Heart left ventricle (tissue), 16 donors: ENCODE measurements around the gene SSH2. TPM values are rescaled to one million over a fixed set of nuclear protein-coding genes. Genes with fewer than 3 reads are reported as not detected.

ENCODE experiments used
- ATAC-seq, 4 donors: fragments of 200-7000 bp; cut with Tn5 transposase; one replicate each; pipeline ENCODE4 v1.9.1; 2020 to 2022; ENCODE audit warnings: moderate library complexity in 4 of 4, mild to moderate bottlenecking in 3 of 4, moderate number of reproducible peaks in 1 of 4
- DNase-seq, 5 donors: peaks; one replicate each; pipeline ENCODE4 v3.0.0-alpha.2; 2020
- H3K27ac ChIP-seq, 12 donors: fragments of 200-600 bp; sonication (generic) in 4 of 12; one replicate each; pipeline versions ENCODE4 v1.5.0 to v1.8.0; 2016 to 2022; ENCODE audit warnings: mild to moderate bottlenecking in 2 of 12
- H3K27me3 ChIP-seq, 9 donors: fragments of 200-600 bp; sonication (generic) in 2 of 9; one replicate each; pipeline versions ENCODE4 v1.5.1 to v1.8.0; 2016 to 2022; ENCODE audit warnings: mild to moderate bottlenecking in 3 of 9
- H3K36me3 ChIP-seq, 9 donors: fragments of 200-600 bp; sonication (generic) in 2 of 9; one replicate each; pipeline versions ENCODE4 v1.5.0 to v1.8.0; 2018 to 2022; ENCODE audit warnings: mild to moderate bottlenecking in 2 of 9
- H3K4me1 ChIP-seq, 12 donors: fragments of 200-600 bp; sonication (generic) in 4 of 12; one replicate each; pipeline versions ENCODE4 v1.5.0 to v1.8.0; 2016 to 2022; ENCODE audit warnings: mild to moderate bottlenecking in 3 of 12
- H3K4me3 ChIP-seq, 12 donors: fragments of 200-600 bp; sonication (generic) in 4 of 12; one replicate each; pipeline versions ENCODE4 v1.5.0 to v1.8.0; 2017 to 2022; ENCODE audit warnings: mild to moderate bottlenecking in 9 of 12, moderate library complexity in 4 of 12
- H3K9me3 ChIP-seq, 12 donors: fragments of 200-600 bp; sonication (generic) in 4 of 12; one replicate each; pipeline versions ENCODE4 v1.5.0 to v1.8.0; 2016 to 2022; ENCODE audit warnings: mild to moderate bottlenecking in 1 of 12
- POLR2A ChIP-seq, 2 donors: fragments of 450-650 bp; IDR thresholded peaks; one replicate each; pipeline ENCODE4 v1.6.1; 2017; ENCODE audit warnings: antibody characterized with exemption in 2 of 2, mild to moderate bottlenecking in 2 of 2, moderate library complexity in 2 of 2
- WGBS, 4 donors: extraction: QIAGEN DNeasy Blood & Tissue Kit in 2 of 4; methylation state at CpG; one replicate each; pipeline versions ENCODE4 v1.1.5 to v1.1.7; 2013 to 2018; 5-methylcytosine and 5-hydroxymethylcytosine counted together
- intact Hi-C, 10 donors: fragments of 100-400 bp; cut with DNase I; formaldehyde crosslinking; loops; one replicate each; pipeline versions ENCODE4 v1.11.1 to v1.14.2; 2022
- polyA plus RNA-seq, 2 donors: library from polyadenylated mRNA; stranded (reverse); fragments of 200-250 nt; gene quantifications; one replicate each; pipeline ENCODE4 v1.2.3, GENCODE V29; 2013
- total RNA-seq, 9 donors: library from RNA; depleted of rRNA in 2 of 9; stranded (reverse); fragments of >200 nt in 2 of 9; fragmentation: NEBNext Ultra II Directional in 3 of 9; extraction: Animal tissue kit (Norgen Biotek cat#: 25700) in 3 of 9; gene quantifications; one replicate each; pipeline versions ENCODE4 v1.1.0 to v1.2.4, GENCODE V29; 2016 to 2023
- TF ChIP-seq, protein P1 (sequence below), 12 donors: fragments of 200-600 bp; sonication (generic) in 4 of 12; IDR thresholded peaks; one replicate each; pipeline versions ENCODE4 v1.5.0 to v1.8.0; 2018 to 2022; ENCODE audit warnings: antibody characterized with exemption in 12 of 12, mild to moderate bottlenecking in 5 of 12
- donor health status: ischemic (EF 13 %, LVEDD 7.1; RV severe dilation, severe dysfunction).
- donor health status: healthy with polysubstance abuse.
- donor health status: DM: no; HTN: yes; CAD: no.
- donor health status: DM: no; HTN: no; CAD: no.
- donor health status: ischemic (EF 25% LVEDD 6.9; RV normal size, moderate dysfunction).
- donor health status: ischemic (EF 25% LVEDD 5.7; RV mildly dilated, moderate dysfunction).
- donor health status: healthy.
- donor health status: DM: yes; HTN: yes; CAD: no.
- donor health status: ischemic (EF 35%, LVEDD 5.7; RV mildly dilated, moderate dysfunction).
- donor health status: nonischemic (EF 11% LVEDD 7.7; RV severe dilation, severe dysfunction).
- donor health status: DM: yes; HTN: yes; CAD: no.
- donor health status: PGD.
- donor health status: ischemic (EF 29% LVEDD 5.4; RV normal size, mild dysfunction).
- donor health status: nonischemic (EF 23%, LVEDD 6.1; RV moderate dilation, normal function).

SSH2 gene
- total and polyA plus RNA-seq, 11 donors = 20.8 to 46.7 (median 36.6) TPM

DNA sequence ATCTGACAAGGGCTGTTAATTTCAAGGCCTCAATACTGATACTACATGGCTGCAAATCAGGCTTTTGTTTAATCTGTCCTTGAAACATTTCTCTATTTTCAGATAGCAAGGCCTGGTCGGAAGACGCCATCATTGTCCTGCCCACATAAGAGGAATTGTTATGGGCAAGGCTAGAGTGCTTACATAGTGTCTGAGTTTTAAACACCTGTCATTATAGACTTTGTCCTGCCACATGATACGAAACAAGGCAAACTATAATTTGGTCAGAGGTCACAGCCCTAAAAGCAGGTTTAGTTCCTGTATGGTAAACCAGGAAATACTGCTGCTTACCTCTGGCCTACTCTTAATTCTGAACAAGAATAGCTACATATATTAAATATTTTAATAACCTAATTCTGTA is 104.4 kb downstream of the SSH2 start:
- intact Hi-C loops = loop anchor here in 1 of 10 donors (10.0 kb wide), 1 partner anchor 59 kb away; no protein-coding TSS in a partner anchor
- no peak for TF ChIP-seq POLR2A (IDR thresholded peaks at IDR 0.05)
- TF ChIP-seq, protein P1, sequence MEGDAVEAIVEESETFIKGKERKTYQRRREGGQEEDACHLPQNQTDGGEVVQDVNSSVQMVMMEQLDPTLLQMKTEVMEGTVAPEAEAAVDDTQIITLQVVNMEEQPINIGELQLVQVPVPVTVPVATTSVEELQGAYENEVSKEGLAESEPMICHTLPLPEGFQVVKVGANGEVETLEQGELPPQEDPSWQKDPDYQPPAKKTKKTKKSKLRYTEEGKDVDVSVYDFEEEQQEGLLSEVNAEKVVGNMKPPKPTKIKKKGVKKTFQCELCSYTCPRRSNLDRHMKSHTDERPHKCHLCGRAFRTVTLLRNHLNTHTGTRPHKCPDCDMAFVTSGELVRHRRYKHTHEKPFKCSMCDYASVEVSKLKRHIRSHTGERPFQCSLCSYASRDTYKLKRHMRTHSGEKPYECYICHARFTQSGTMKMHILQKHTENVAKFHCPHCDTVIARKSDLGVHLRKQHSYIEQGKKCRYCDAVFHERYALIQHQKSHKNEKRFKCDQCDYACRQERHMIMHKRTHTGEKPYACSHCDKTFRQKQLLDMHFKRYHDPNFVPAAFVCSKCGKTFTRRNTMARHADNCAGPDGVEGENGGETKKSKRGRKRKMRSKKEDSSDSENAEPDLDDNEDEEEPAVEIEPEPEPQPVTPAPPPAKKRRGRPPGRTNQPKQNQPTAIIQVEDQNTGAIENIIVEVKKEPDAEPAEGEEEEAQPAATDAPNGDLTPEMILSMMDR (IDR thresholded peaks at IDR 0.05) = no peak
- peaks cover 0 to 4% (median 0%) of the 10 kb centered on the region in 12 donors for H3K4me1 ChIP-seq

DNA sequence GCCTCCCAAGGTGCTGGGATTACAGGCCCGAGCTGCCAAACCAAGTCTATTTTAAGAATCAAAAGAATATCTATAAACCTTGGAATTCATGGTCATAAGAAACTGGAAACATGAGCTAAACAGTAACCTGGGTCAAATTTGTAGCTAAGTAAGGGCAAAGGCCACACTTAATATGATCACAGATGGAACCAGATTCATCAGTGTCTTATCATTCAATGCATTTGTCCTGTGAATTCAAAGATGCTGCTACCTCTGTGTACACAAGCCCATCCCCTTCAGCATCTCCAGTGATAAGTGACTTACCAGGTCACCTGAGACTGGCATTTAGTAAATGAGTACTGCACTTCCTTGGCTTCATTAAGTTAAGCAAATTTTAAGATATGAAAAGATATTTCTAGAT is 108.1 kb downstream of the SSH2 start:
- H3K4me1 ChIP-seq = peaks cover 0 to 6% (median 0%) of the 10 kb centered on the region in 12 donors
- DNase-seq (no peak), ATAC-seq (no peak)
- H3K36me3 ChIP-seq = no peaks in the 10 kb centered on the region
- H3K4me3 ChIP-seq = no peak overlapping the region
- TF ChIP-seq, protein P1 (IDR thresholded peaks at IDR 0.05) = no peak
- no peak for TF ChIP-seq POLR2A (IDR thresholded peaks at IDR 0.05)
- no peaks in the 10 kb centered on the region for H3K9me3 ChIP-seq
- intact Hi-C loops = loop anchor here in 1 of 10 donors (10.0 kb wide), 1 partner anchor 63 kb away; no protein-coding TSS in a partner anchor
- H3K27me3 ChIP-seq = no peaks in the 10 kb centered on the region
- no peak overlapping the region for H3K27ac ChIP-seq
- 74 to 82% (median 82%) methylated on average over 1 of the region's 1 CpG for WGBS, 4 donors

More for the DNA sequence above, 104.4 kb downstream of the SSH2 start:
- DNase-seq = no peak
- Histone ChIP-seq H3K27ac (no peak overlapping the region), H3K36me3 (no peaks in the 10 kb centered on the region), H3K4me3 (no peak overlapping the region), H3K27me3 (no peaks in the 10 kb centered on the region), H3K9me3 (no peaks in the 10 kb centered on the region)
- WGBS, 4 donors = 92 to 98% (median 96%) methylated on average over 3 of the region's 3 CpGs
- ATAC-seq = no peak

DNA sequence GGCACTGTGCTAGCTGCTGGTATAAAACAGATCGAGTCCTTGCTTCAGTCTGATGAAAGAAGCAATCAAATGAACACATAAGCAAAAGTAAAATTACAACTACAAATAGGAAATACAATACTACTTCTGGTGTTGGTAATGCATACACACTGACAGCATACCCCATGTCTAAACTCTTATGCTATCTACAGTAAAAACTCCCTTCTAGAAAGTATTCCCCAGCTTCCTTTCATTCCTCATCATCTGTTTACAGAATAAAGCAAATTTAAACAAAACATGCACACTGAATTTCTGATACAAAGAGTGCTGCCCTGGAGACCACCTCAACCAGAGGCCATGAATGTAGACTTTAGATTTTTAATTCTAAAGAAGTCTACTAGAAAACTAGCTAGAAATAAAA is 109.6 kb downstream of the SSH2 start:
- H3K27ac ChIP-seq = no peak overlapping the region
- TF ChIP-seq POLR2A (IDR thresholded peaks at IDR 0.05) = no peak
- TF ChIP-seq, protein P1 (IDR thresholded peaks at IDR 0.05) = no peak
- no peaks in the 10 kb centered on the region for H3K27me3 ChIP-seq
- no peak overlapping the region for H3K4me3 ChIP-seq
- DNase-seq = no peak
- no peak for ATAC-seq
- intact Hi-C loops = loop anchor here in 1 of 10 donors (10.0 kb wide), 1 partner anchor 64 kb away; no protein-coding TSS in a partner anchor
- 65 to 78% (median 74%) methylated on average over 1 of the region's 1 CpG for WGBS, 4 donors
- no peaks in the 10 kb centered on the region for H3K36me3 ChIP-seq
- no peaks in the 10 kb centered on the region for H3K9me3 ChIP-seq
- H3K4me1 ChIP-seq = peaks cover 0 to 6% (median 0%) of the 10 kb centered on the region in 12 donors

DNA sequence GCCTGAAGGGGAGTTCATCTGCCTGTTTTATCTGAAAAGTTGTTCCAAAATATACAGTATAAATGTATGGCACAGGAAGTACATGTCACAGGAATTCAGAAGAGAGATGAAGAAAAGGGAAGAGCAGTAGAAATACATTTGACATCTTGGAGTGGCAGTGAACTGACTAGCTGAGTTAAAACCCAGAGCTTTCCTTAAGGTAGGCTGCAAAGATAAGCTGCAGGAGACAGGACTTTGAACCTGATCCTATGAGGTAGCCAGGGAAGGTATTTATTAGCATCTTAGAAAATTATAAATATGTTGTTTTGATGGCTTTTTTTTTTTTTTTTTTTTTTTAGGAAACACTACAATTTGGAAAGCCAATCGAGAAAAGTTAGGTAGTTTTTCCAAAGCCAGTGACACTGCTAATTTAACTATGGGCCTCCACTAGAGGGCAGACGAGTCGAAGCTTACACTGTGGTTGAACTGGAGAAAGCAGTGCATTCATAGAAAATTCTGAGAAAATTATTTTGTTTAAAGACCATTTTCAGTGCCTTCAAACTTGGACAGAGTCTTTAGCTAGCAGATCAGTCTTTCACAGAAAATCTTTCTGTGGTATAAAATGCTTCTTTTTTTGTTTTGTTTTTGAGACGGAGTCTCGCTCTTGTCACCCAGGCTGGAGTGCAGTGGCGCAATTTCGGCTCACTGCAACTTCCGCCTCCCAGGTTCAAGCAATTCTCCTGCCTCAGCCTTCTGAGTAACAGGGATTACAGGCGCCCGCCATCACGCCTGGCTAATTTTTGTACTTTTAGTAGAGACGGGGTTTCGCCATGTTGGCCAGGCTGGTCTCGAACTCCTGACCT is 122.3 kb downstream of the SSH2 start:
- intact Hi-C loops = loop anchor here (1.0 to 10.0 kb wide), 10 partner anchors 123 to 287 kb away; partner anchors contain the start of gene SSH2 (in 5 of the 10)
- H3K27ac ChIP-seq = peak overlapping the region in 1 of 12 donors; percentile 60
- TF ChIP-seq POLR2A (IDR thresholded peaks at IDR 0.05) = no peak
- TF ChIP-seq, protein P1 (IDR thresholded peaks at IDR 0.05) = peak; percentile 63 to 88 (median 76)
- H3K9me3 ChIP-seq = no peaks in the 10 kb centered on the region
- H3K4me1 ChIP-seq = peaks cover 0 to 4% (median 0%) of the 10 kb centered on the region in 12 donors
- WGBS, 4 donors = 69 to 74% (median 72%) methylated on average over 14 of the region's 14 CpGs
- no peaks in the 10 kb centered on the region for H3K27me3 ChIP-seq
- no peaks in the 10 kb centered on the region for H3K36me3 ChIP-seq
- DNase-seq = peak in 4 of 5 donors; percentile 54 to 66 (median 60)
- ATAC-seq = peak in 3 of 4 donors; percentile 64 to 84 (median 72)
- peak overlapping the region in 2 of 12 donors; percentile 18 to 36 for H3K4me3 ChIP-seq
